ENCODE measurements around the gene SPINT2.

SPINT2 gene

DNA sequence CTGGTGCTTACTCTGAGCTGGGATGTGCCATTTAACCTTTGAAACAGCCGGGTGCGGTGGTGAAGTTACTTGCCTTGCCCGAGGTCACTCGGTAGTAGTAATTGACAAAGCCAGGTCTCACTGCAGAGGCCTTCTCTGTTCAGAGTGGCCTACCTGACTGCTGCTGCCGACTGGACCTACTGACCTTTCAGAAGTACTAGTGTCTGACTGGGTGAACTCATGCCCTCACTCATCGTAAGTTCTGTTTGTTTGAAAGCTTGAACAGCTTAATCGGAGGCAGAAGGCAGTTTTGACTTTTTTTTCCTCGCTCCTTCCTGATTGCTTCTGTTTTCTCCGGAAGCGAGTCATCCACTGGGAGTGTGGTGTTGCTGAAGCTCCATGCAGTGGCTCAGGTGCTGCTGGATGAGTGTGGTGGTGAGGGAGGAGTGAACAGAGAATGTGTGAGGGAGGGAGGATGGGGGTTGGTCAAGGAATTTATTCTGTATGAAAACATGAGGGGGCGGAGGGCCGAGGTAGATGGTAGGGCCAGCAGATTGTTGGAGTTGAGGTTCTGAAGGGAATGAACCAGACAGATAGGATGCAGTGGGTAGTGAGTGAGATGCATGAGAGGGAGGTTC is 2.7 kb downstream of the SPINT2 start:
- H3K36me3 ChIP-seq (ENCODE audit: control insufficient read depth, insufficient read depth, low read length): no peaks in the 10 kb centered on the region
- DNase-seq: no peak
- H3K4me3 ChIP-seq (ENCODE audit: insufficient read depth, low read depth, low read length, poor library complexity, severe bottlenecking): no peak overlapping the region
- H3K27me3 ChIP-seq (replicated peaks; ENCODE audit: control insufficient read depth, insufficient read depth, low read length, poor library complexity, severe bottlenecking): no peaks in the 10 kb centered on the region
- H3K27ac ChIP-seq (ENCODE audit: insufficient read depth, low read length, poor library complexity, severe bottlenecking): no peak overlapping the region
- H3K9me3 ChIP-seq (ENCODE audit: control insufficient read depth, low read length): no peaks in the 10 kb centered on the region
- H3K4me1 ChIP-seq (ENCODE audit: control insufficient read depth, insufficient read depth, low read length, poor library complexity, severe bottlenecking): peaks cover 13% of the 10 kb centered on the region

DNA sequence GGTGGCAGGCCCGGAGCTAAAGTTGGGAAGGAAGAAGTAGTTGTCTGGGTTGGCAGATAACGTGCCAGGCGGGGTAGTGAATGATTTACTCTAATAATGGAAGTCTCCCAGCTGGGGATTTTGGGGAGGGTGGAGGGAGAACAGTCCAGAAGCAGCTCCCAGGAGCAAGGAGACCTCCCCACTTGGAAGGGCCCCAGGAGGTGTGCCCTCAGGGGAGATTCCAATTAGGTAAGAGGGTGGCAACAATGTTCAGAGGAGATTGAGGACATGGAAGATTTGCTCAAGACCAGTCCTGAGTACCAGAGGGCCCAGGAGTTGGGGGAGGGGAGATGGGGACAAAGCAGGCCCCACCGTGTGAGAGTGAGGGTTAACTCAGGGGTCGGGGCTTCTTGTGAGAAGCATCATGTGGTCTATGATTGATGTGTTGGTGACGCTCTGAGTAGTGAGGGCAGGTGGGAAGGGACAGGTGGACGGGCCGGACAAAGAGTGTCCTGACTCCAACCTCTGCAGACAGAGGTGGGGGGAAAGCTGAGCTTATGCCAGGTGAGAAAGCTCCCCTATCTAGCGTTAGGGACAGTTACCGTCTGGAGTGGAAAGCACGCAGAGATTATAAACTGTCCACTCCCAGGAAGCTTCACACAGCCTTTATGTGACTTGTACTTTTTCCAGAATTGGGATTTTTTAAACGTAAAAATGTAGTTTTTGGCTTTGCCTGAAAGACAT is 3.5 kb downstream of the SPINT2 start:
- Histone ChIP-seq H3K27me3 (replicated peaks; ENCODE audit: control insufficient read depth, insufficient read depth, low read length, poor library complexity, severe bottlenecking) (no peaks in the 10 kb centered on the region), H3K4me3 (ENCODE audit: insufficient read depth, low read depth, low read length, poor library complexity, severe bottlenecking) (no peak overlapping the region), H3K27ac (ENCODE audit: insufficient read depth, low read length, poor library complexity, severe bottlenecking) (no peak overlapping the region), H3K4me1 (ENCODE audit: control insufficient read depth, insufficient read depth, low read length, poor library complexity, severe bottlenecking) (peaks cover 13% of the 10 kb centered on the region), H3K9me3 (ENCODE audit: control insufficient read depth, low read length) (no peaks in the 10 kb centered on the region), H3K36me3 (ENCODE audit: control insufficient read depth, insufficient read depth, low read length) (no peaks in the 10 kb centered on the region)
- DNase-seq: no peak

DNA sequence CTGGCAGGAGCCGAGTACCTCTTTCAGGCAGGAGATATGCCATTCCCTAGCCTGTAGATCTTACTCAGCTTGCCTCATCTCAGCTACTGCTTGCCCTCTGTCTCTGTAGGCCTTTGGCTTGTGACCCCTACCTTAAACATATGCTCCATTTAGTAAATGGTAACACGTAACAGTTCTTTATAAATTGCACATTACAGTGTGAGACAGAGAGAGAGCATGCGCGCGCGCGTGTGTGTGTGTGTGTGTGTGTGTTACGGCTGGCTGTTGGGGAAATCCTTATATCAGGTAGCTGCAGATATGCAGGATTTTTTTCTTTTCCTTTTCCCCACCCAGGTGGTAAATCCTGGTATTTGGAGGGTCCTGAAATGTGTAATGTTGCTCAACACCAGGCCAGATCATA is 4.2 kb downstream of the SPINT2 start:
- Histone ChIP-seq H3K27me3 (replicated peaks; ENCODE audit: control insufficient read depth, insufficient read depth, low read length, poor library complexity, severe bottlenecking) (no peaks in the 10 kb centered on the region), H3K36me3 (ENCODE audit: control insufficient read depth, insufficient read depth, low read length) (no peaks in the 10 kb centered on the region), H3K9me3 (ENCODE audit: control insufficient read depth, low read length) (no peaks in the 10 kb centered on the region), H3K27ac (ENCODE audit: insufficient read depth, low read length, poor library complexity, severe bottlenecking) (no peak overlapping the region), H3K4me1 (ENCODE audit: control insufficient read depth, insufficient read depth, low read length, poor library complexity, severe bottlenecking) (peaks cover 12% of the 10 kb centered on the region), H3K4me3 (ENCODE audit: insufficient read depth, low read depth, low read length, poor library complexity, severe bottlenecking) (no peak overlapping the region)
- DNase-seq: no peak

DNA sequence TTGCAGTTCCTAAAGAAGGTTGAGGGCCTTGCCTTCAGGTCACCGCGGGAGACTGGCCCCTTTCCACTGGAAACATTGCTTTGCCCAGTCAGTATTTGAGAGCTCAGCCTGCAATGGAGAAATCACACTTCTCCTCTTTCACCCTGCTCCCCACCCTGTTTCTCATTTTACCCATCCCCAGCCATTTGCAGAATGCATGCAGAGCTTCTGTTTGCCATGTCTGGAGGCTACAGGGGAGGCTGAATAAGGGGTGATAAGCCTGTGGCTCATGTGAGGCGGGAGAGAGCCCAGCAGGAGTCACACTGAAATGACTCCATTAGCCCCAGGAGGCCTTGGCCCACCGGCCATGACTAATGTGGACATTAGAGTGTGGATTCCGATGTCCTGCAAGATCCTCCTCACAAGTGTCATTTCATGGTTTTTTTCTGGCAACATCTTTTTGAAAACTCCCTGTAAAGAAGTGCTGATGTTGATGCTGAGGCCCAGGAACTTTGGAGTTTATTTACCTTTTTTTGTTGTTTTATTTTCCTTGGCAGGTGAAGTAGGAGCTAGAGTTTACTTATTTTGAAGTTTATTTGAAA is 6.3 kb downstream of the SPINT2 start:
- no peaks in the 10 kb centered on the region for H3K9me3 ChIP-seq (ENCODE audit: control insufficient read depth, low read length)
- no peak for DNase-seq
- no peak overlapping the region for H3K27ac ChIP-seq (ENCODE audit: insufficient read depth, low read length, poor library complexity, severe bottlenecking)
- no peak overlapping the region for H3K4me3 ChIP-seq (ENCODE audit: insufficient read depth, low read depth, low read length, poor library complexity, severe bottlenecking)
- H3K4me1 ChIP-seq (ENCODE audit: control insufficient read depth, insufficient read depth, low read length, poor library complexity, severe bottlenecking): no peaks in the 10 kb centered on the region
- H3K27me3 ChIP-seq (replicated peaks; ENCODE audit: control insufficient read depth, insufficient read depth, low read length, poor library complexity, severe bottlenecking): no peaks in the 10 kb centered on the region
- H3K36me3 ChIP-seq (ENCODE audit: control insufficient read depth, insufficient read depth, low read length): no peaks in the 10 kb centered on the region

DNA sequence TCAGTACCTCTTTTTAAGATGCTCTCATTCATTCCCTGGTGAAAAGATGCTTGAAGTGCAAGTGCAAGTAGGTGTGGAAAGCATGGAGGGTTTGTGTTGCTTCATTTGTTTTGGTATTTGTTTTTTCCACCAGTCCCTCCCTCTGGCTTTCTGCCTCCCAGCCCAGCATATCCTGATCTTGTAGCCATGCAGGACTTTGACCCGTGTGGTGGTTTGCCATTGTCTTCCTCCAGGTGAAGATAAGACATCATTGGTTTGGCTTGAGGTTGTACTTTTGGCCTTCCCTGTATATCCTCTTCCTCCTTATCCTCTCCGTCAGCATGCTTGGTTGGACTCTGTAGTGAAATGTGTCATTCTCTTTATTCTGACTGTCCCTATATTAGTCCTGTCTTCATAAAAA is 9.1 kb downstream of the SPINT2 start:
- H3K27me3 ChIP-seq (replicated peaks; ENCODE audit: control insufficient read depth, insufficient read depth, low read length, poor library complexity, severe bottlenecking): no peaks in the 10 kb centered on the region
- DNase-seq: no peak
- H3K9me3 ChIP-seq (ENCODE audit: control insufficient read depth, low read length): no peaks in the 10 kb centered on the region
- no peaks in the 10 kb centered on the region for H3K36me3 ChIP-seq (ENCODE audit: control insufficient read depth, insufficient read depth, low read length)
- no peaks in the 10 kb centered on the region for H3K4me1 ChIP-seq (ENCODE audit: control insufficient read depth, insufficient read depth, low read length, poor library complexity, severe bottlenecking)
- H3K4me3 ChIP-seq (ENCODE audit: insufficient read depth, low read depth, low read length, poor library complexity, severe bottlenecking): no peak overlapping the region
- H3K27ac ChIP-seq (ENCODE audit: insufficient read depth, low read length, poor library complexity, severe bottlenecking): no peak overlapping the region

DNA sequence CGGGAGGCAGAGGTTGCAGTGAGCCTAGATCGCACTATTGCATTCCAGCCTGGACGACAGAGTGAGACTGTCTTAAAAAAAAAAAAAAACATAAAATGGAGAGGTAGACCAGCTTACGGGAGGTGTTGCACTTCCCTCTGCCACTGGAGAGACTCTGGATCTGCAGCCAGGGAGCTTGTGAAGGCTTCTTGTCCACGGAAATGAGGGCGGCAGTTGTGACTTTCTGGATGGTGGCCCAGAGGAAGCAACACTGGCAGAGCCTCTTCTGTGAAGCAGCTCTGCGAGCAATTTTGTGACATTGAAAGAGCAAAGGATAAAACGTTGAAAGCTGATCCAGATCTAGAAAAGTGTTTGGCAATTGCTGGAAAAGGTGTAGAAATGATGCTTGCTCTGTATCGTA is 10.4 kb downstream of the SPINT2 start:
- Histone ChIP-seq H3K36me3 (ENCODE audit: control insufficient read depth, insufficient read depth, low read length) (no peaks in the 10 kb centered on the region), H3K27ac (ENCODE audit: insufficient read depth, low read length, poor library complexity, severe bottlenecking) (no peak overlapping the region), H3K4me1 (ENCODE audit: control insufficient read depth, insufficient read depth, low read length, poor library complexity, severe bottlenecking) (no peaks in the 10 kb centered on the region), H3K9me3 (ENCODE audit: control insufficient read depth, low read length) (no peaks in the 10 kb centered on the region), H3K4me3 (ENCODE audit: insufficient read depth, low read depth, low read length, poor library complexity, severe bottlenecking) (no peak overlapping the region), H3K27me3 (replicated peaks; ENCODE audit: control insufficient read depth, insufficient read depth, low read length, poor library complexity, severe bottlenecking) (no peaks in the 10 kb centered on the region)
- DNase-seq: no peak

DNA sequence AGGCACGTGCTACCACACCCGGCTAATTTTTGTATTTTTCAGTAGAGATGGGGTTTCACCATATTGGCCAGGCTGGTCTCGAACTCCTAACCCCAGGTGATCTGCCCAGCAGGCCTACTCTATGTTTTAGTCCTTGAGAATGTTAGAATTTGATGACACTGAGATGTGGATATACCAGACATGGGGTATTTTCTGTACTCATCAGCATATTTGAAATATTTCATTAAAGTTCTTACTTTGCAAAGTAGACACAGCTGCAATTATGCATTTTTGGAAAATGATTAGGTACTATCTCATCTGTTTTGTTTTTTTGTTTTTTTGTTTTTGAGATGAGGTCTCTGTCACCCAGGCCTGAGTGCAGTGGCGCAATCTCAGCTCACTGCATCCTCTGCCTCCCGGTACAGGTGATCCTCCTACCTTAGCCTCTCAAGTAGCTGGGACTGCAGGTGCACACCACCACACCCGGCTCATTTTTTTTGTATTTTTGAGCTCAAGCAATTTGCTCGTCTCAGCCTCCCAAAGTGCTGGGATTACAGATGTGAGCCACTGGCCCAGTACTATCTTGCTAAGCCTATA is 12.7 kb downstream of the SPINT2 start:
- Histone ChIP-seq H3K27me3 (replicated peaks; ENCODE audit: control insufficient read depth, insufficient read depth, low read length, poor library complexity, severe bottlenecking) (no peaks in the 10 kb centered on the region), H3K9me3 (ENCODE audit: control insufficient read depth, low read length) (no peaks in the 10 kb centered on the region), H3K36me3 (ENCODE audit: control insufficient read depth, insufficient read depth, low read length) (no peaks in the 10 kb centered on the region), H3K4me1 (ENCODE audit: control insufficient read depth, insufficient read depth, low read length, poor library complexity, severe bottlenecking) (no peaks in the 10 kb centered on the region), H3K27ac (ENCODE audit: insufficient read depth, low read length, poor library complexity, severe bottlenecking) (no peak overlapping the region), H3K4me3 (ENCODE audit: insufficient read depth, low read depth, low read length, poor library complexity, severe bottlenecking) (no peak overlapping the region)
- no peak for DNase-seq

DNA sequence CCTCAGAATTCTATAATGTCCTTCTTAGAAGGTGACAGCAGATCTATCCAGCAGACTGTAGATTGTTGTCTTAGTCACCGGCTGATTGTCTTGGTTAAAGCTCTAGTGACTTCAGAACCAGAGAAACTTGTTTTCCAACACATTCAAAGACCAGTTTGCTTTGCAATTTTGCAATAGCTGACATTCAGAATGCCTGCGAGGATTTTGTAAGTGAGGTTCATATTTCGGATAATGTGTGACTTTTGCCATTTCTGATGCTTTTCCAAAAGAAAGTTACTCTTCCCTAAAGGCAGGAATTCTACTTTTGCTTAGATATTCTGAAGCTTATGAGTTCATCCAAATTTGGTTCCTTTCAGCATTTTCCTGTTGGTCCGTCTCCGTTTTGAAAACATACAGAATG is 13.2 kb downstream of the SPINT2 start:
- no peaks in the 10 kb centered on the region for H3K4me1 ChIP-seq (ENCODE audit: control insufficient read depth, insufficient read depth, low read length, poor library complexity, severe bottlenecking)
- no peaks in the 10 kb centered on the region for H3K36me3 ChIP-seq (ENCODE audit: control insufficient read depth, insufficient read depth, low read length)
- H3K4me3 ChIP-seq (ENCODE audit: insufficient read depth, low read depth, low read length, poor library complexity, severe bottlenecking): no peak overlapping the region
- no peaks in the 10 kb centered on the region for H3K9me3 ChIP-seq (ENCODE audit: control insufficient read depth, low read length)
- H3K27ac ChIP-seq (ENCODE audit: insufficient read depth, low read length, poor library complexity, severe bottlenecking): no peak overlapping the region
- DNase-seq: no peak
- H3K27me3 ChIP-seq (replicated peaks; ENCODE audit: control insufficient read depth, insufficient read depth, low read length, poor library complexity, severe bottlenecking): no peaks in the 10 kb centered on the region

DNA sequence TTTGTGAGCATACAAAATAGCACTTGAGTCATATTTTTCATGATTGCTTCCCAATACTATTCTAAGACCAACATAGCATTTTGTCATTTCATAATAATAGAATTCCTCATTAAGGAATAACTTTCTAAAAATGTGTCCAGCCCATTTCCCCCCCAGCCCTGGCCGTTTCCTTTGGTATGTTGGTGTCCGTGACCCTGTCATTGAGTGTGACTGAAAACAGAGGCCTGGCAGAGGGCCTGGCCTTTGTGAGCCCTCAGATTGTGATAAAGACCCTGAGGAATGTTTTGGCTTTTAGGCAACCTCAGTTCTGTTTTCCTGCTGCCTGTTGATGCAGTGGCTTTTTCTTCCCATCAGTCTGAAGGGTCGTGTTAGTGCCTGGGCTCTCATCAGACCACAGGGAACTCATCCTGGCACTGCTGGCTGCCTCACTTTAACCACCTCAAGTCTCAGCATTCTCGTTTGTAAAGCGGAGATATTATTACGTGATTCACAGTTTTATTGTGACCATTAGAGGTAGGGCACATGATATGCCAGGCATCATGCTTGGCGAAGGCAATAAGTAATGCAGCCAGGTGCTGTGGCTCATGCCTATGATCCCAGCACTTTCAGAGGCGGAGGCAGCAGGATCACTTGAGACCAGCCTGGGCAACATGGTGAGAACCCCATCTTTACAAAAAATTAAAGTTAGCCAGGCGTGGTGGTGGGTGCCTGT is 13.8 kb downstream of the SPINT2 start:
- no peak for DNase-seq
- Histone ChIP-seq H3K27me3 (replicated peaks; ENCODE audit: control insufficient read depth, insufficient read depth, low read length, poor library complexity, severe bottlenecking) (no peaks in the 10 kb centered on the region), H3K4me3 (ENCODE audit: insufficient read depth, low read depth, low read length, poor library complexity, severe bottlenecking) (no peak overlapping the region), H3K9me3 (ENCODE audit: control insufficient read depth, low read length) (no peaks in the 10 kb centered on the region), H3K27ac (ENCODE audit: insufficient read depth, low read length, poor library complexity, severe bottlenecking) (no peak overlapping the region), H3K4me1 (ENCODE audit: control insufficient read depth, insufficient read depth, low read length, poor library complexity, severe bottlenecking) (no peaks in the 10 kb centered on the region), H3K36me3 (ENCODE audit: control insufficient read depth, insufficient read depth, low read length) (no peaks in the 10 kb centered on the region)

DNA sequence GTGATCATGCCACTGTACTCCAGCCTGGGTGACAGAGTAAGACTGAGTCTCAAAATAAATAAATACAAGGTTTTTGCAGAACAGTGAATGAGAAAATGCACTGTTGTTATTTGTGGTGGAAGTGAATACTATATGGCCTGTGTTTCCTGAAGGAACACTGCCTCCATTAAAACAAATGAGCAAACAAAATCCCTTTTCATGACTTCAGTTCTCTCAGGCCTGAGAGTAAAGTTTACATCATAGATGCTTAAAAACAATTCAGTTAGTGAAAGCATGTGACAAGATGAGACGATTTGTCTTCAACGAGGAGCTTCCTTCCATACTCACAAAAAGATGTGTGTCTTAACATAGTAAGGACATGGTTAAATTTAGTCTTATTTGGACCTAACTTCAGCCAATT is 14.4 kb downstream of the SPINT2 start:
- DNase-seq: no peak
- H3K9me3 ChIP-seq (ENCODE audit: control insufficient read depth, low read length): no peaks in the 10 kb centered on the region
- H3K27ac ChIP-seq (ENCODE audit: insufficient read depth, low read length, poor library complexity, severe bottlenecking): no peak overlapping the region
- no peaks in the 10 kb centered on the region for H3K27me3 ChIP-seq (replicated peaks; ENCODE audit: control insufficient read depth, insufficient read depth, low read length, poor library complexity, severe bottlenecking)
- no peaks in the 10 kb centered on the region for H3K4me1 ChIP-seq (ENCODE audit: control insufficient read depth, insufficient read depth, low read length, poor library complexity, severe bottlenecking)
- H3K36me3 ChIP-seq (ENCODE audit: control insufficient read depth, insufficient read depth, low read length): no peaks in the 10 kb centered on the region
- H3K4me3 ChIP-seq (ENCODE audit: insufficient read depth, low read depth, low read length, poor library complexity, severe bottlenecking): no peak overlapping the region
